HepG2 (cell line): ENCODE measurements around the gene ERLIN1. TPM values are rescaled to one million over a fixed set of nuclear protein-coding genes. Genes with fewer than 3 reads are reported as not detected.

Experiments
- KMT2B ChIP-seq: IDR thresholded peaks from 2 replicates; pipeline ENCODE4 v1.6.1; 2016; ENCODE audit warnings: missing genetic modification reagents, missing compliant biosample characterization
- ZFX ChIP-seq: sonication (generic); formaldehyde crosslinking; IDR thresholded peaks from 2 replicates; pipeline ENCODE4 v1.4.0; 2020; ENCODE audit warnings: mild to moderate bottlenecking, low read depth, missing genetic modification reagents, moderate library complexity
- polyA plus RNA-seq, 8 experiments: library from polyadenylated mRNA; depleted of rRNA in 3 of 8; stranded (reverse) in 7 of 8; unstranded in 1 of 8; fragments of >200 nt; fragmentation: Illumina TruSeq in 4 of 8; extraction: Trizol in 4 of 8; gene quantifications; 2 replicates each; pipeline versions ENCODE4 v1.2.1 to v1.2.3, GENCODE V29; 2011 to 2016; ENCODE audit warnings: low read depth in 4 of 8, missing spikeins in 1 of 8, mixed read lengths in 1 of 8; ENCODE audit not compliant: insufficient read depth in 1 of 8
- total RNA-seq, 5 experiments: library from RNA; depleted of rRNA; stranded (reverse); fragments of >200 nt; fragmentation: Illumina TruSeq; extraction: Trizol; gene quantifications; 2 replicates each; pipeline ENCODE4 v1.2.3, GENCODE V29; 2016; ENCODE audit warnings: low read depth in 1 of 5
- TF ChIP-seq, protein P1 (sequence below): IDR thresholded peaks from 2 replicates; pipeline ENCODE4 v1.6.1; 2016; ENCODE audit warnings: mild to moderate bottlenecking
- TF ChIP-seq, protein P2 (sequence below): sonication (generic); formaldehyde crosslinking; IDR thresholded peaks from 2 replicates; pipeline ENCODE4 v1.8.1; 2023; ENCODE audit warnings: missing genetic modification reagents, inconsistent platforms, borderline replicate concordance
- TF ChIP-seq, protein P3 (sequence below): sonication (generic); formaldehyde crosslinking; IDR thresholded peaks from 2 replicates; pipeline ENCODE4 v1.5.1; 2020; ENCODE audit warnings: mild to moderate bottlenecking, missing genetic modification reagents

ERLIN1 gene
- total and polyA plus RNA-seq, 2 of the 13 experiments (the other 11 are each of a cell fraction or from before 2014, with no cell fraction given): 56.8 to 69.3 TPM

DNA sequence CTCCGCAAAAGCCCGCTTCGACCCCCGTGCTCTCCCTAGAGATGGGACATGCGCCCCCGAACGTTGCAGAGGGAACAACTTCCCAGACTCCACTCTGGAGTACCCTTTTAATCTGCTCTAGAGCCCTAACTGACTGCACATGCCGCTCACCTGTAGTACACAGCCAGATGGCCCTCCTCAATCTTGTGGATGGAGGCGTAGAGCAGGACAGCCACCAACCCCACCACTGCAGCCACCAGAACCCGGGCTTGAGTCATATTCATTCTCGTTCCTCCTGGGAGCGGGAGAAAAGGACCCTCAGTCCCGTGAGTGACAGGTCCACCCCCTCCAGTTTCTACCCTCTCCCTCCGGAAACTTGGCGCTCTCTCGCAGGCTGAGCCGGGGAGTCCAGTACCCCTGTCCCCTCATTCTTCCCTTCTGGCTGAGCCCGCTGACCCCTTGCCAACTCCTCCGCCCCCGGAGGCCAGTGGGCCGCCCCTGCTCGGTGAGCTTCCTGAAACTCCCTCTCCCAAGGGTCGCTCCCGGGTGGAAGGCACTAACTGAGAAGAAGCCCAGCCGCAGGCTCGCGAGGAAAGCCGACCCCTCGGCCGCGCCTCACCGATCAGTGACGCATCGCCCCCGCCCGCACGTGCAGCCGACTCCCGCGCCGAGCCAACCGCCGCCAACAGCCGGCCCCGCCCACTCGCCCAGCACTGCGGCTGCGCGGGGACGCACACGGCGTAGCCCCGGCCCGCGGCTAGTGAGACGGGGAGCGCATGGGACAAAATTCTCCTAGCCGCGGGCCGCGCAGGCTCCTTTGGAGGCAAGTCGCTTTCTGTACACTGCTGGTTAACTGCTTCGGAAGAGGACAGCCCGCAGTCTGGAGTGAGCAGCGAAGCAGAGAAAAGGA is at the start of gene ERLIN1 (continued):
- TF ChIP-seq, protein P1, sequence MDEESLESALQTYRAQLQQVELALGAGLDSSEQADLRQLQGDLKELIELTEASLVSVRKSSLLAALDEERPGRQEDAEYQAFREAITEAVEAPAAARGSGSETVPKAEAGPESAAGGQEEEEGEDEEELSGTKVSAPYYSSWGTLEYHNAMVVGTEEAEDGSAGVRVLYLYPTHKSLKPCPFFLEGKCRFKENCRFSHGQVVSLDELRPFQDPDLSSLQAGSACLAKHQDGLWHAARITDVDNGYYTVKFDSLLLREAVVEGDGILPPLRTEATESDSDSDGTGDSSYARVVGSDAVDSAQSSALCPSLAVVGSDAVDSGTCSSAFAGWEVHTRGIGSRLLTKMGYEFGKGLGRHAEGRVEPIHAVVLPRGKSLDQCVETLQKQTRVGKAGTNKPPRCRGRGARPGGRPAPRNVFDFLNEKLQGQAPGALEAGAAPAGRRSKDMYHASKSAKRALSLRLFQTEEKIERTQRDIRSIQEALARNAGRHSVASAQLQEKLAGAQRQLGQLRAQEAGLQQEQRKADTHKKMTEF (CRISPR knock-in tag): peak; percentile 83
- peak; percentile 92 for TF ChIP-seq KMT2B (CRISPR knock-in tag)
- TF ChIP-seq, protein P2, sequence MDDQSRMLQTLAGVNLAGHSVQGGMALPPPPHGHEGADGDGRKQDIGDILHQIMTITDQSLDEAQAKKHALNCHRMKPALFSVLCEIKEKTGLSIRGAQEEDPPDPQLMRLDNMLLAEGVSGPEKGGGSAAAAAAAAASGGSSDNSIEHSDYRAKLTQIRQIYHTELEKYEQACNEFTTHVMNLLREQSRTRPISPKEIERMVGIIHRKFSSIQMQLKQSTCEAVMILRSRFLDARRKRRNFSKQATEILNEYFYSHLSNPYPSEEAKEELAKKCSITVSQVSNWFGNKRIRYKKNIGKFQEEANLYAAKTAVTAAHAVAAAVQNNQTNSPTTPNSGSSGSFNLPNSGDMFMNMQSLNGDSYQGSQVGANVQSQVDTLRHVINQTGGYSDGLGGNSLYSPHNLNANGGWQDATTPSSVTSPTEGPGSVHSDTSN (CRISPR knock-in tag): peak; percentile 91
- TF ChIP-seq ZFX: peak; percentile 93
- TF ChIP-seq, protein P3, sequence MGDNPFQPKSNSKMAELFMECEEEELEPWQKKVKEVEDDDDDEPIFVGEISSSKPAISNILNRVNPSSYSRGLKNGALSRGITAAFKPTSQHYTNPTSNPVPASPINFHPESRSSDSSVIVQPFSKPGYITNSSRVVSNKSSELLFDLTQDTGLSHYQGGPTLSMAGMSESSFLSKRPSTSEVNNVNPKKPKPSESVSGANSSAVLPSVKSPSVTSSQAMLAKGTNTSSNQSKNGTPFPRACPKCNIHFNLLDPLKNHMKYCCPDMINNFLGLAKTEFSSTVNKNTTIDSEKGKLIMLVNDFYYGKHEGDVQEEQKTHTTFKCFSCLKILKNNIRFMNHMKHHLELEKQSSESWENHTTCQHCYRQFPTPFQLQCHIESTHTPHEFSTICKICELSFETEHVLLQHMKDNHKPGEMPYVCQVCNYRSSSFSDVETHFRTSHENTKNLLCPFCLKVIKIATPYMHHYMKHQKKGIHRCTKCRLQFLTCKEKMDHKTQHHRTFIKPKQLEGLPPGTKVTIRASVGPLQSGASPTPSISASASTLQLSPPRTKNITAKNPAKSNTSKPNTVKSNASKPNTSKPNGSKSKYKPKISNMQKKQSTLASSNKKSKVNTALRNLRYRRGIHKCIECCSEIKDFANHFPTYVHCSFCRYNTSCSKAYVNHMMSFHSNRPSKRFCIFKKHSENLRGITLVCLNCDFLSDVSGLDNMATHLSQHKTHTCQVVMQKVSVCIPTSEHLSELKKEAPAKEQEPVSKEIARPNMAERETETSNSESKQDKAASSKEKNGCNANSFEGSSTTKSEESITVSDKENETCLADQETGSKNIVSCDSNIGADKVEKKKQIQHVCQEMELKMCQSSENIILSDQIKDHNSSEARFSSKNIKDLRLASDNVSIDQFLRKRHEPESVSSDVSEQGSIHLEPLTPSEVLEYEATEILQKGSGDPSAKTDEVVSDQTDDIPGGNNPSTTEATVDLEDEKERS (CRISPR knock-in tag): no peak
